Endothelial cell (in vitro differentiated cells): ENCODE data around the gene USP48. TPM values are rescaled to one million over a fixed set of nuclear protein-coding genes. Genes with fewer than 3 reads are reported as not detected.
A peak's percentile ranks its signal among the peaks of the same experiment; 100 is the strongest.

Experiments used
- DNase-seq: peaks from one replicate; pipeline ENCODE4 v3.0.0; 2021; ENCODE audit warnings: low spot score
- H3K27ac Mint-ChIP-seq: one replicate; pipeline ENCODE4 v1.8.0; 2021; ENCODE audit warnings: mixed read lengths, inconsistent platforms; ENCODE audit not compliant: unreplicated experiment
- H3K27me3 Mint-ChIP-seq: one replicate; pipeline ENCODE4 v1.8.0; 2021; ENCODE audit warnings: mild to moderate bottlenecking, moderate library complexity, mixed read lengths, inconsistent platforms; ENCODE audit not compliant: unreplicated experiment
- H3K36me3 Mint-ChIP-seq: one replicate; pipeline ENCODE4 v1.8.0; 2021; ENCODE audit warnings: mild to moderate bottlenecking, low read depth, mixed read lengths, inconsistent platforms; ENCODE audit not compliant: unreplicated experiment
- H3K4me1 Mint-ChIP-seq: one replicate; pipeline ENCODE4 v1.8.0; 2021; ENCODE audit warnings: mild to moderate bottlenecking, mixed read lengths, inconsistent platforms; ENCODE audit not compliant: unreplicated experiment
- H3K4me3 Mint-ChIP-seq: one replicate; pipeline ENCODE4 v1.8.0; 2021; ENCODE audit warnings: mild to moderate bottlenecking, mixed read lengths, inconsistent platforms; ENCODE audit not compliant: unreplicated experiment
- H3K9me3 Mint-ChIP-seq: one replicate; pipeline ENCODE4 v1.8.0; 2021; ENCODE audit warnings: mixed read lengths, inconsistent platforms; ENCODE audit not compliant: unreplicated experiment
- CTCF ChIP-seq: fragments of 200-600 bp; sonication (generic); IDR thresholded peaks from one replicate; pipeline ENCODE4 v1.5.0; 2021; ENCODE audit warnings: antibody characterized with exemption; ENCODE audit not compliant: unreplicated experiment
- total RNA-seq: library from RNA; stranded (reverse); fragmentation: NEBNext Ultra II Directional; extraction: Animal tissue kit (Norgen Biotek cat#: 25700); gene quantifications from one replicate; pipeline ENCODE4 v1.2.1, GENCODE V29; 2021; ENCODE audit not compliant: unreplicated experiment

The USP48 gene
- total RNA-seq, 1 donor from 2014 or later: 57.9 TPM

- Mint-ChIP-seq H3K9me3 (no peaks in the 10 kb centered on the region), H3K4me3 (no peak overlapping the region), H3K36me3 (no peaks in the 10 kb centered on the region), H3K4me1 (no peaks in the 10 kb centered on the region), H3K27ac (no peak overlapping the region), H3K27me3 (peaks cover 21% of the 10 kb centered on the region)
- no peak for TF ChIP-seq CTCF
- DNase-seq: no peak
Measured at GRCh38 chr1:21664806-21665588, 118.0 kb downstream of the USP48 start.

DNA sequence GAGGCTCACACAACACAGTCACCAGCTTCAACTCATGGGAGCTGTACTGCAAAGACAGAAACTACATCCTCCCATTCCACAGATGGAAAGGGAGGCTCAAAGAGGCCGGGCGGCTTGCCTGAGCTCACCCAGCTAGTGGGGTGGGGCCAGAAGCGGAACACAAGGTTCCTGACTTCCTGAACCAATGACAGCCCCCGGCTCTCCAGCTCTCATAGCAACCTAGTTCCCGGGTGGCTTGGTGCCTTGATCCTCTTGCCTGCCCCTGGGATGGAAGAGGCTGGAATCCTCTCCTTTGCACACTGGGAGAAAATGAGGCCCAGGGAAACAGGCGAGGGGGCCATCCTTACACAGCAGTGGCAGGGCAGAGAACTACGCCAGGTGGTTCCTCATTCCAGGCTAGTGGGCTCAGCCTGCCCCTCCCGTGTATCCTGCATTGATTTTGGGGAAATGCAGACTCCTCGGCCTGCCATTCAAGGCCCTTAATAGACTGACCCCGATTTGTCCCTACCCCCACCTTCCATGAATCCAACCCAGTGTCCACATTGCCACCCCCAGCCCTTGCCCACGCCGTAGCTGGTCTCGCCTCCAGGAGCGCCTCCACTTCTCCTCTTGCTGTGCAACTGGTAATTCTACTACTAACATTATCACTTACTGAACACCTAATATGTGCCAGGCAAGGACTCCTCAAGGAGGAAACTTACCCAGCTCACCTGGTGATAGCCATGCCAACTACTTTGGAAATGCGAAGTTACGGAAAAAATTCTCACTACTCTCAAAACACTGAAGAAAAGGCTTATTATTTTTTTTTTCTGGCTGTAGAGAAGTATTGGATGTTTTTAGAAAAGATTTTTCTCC lies 118.8 kb downstream of the USP48 start:
- no peak for DNase-seq
- no peaks in the 10 kb centered on the region for H3K4me1 Mint-ChIP-seq
- no peak overlapping the region for H3K4me3 Mint-ChIP-seq
- H3K36me3 Mint-ChIP-seq: no peaks in the 10 kb centered on the region
- TF ChIP-seq CTCF: no peak
- no peaks in the 10 kb centered on the region for H3K9me3 Mint-ChIP-seq
- H3K27ac Mint-ChIP-seq: peak overlapping the region; percentile 52
- H3K27me3 Mint-ChIP-seq: peaks cover 26% of the 10 kb centered on the region

DNA sequence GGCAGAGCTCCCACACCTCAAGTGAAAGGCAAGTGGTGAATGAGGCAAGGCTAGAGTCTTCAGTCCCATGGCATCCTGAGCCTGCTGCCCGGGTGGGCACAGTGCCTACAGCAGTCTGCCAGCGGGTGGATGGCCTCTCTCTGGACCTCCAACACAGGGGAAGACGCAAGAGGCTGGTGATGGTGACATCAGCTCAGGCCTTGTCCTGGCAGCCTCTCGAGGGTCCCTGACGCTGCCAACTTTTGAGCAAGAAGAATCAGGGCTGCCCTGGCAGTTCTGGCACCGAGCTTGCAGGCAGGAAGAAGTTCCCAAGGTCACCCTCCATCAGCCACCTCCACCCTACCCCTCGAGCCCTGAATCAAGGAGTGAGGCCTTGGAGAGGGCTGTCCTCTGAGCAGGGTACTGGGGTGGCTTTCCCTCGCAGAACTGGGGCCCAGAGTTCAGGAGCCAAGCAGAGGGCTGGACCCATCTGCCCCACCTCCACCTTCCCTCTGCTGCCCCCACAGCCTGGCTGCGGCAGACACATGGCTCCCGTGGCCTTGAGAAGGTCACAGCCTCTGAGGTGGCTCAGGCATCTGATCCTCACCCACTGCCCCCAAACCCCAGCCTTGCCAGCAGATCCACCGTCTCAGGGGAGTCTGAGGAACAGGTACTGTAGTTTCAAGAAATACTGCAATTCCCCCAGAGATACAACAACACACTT lies 119.5 kb downstream of the USP48 start:
- no peaks in the 10 kb centered on the region for H3K4me1 Mint-ChIP-seq
- H3K4me3 Mint-ChIP-seq: no peak overlapping the region
- no peak overlapping the region for H3K27ac Mint-ChIP-seq
- H3K9me3 Mint-ChIP-seq: no peaks in the 10 kb centered on the region
- no peaks in the 10 kb centered on the region for H3K36me3 Mint-ChIP-seq
- DNase-seq: no peak
- H3K27me3 Mint-ChIP-seq: peaks cover 26% of the 10 kb centered on the region
- no peak for TF ChIP-seq CTCF

DNA sequence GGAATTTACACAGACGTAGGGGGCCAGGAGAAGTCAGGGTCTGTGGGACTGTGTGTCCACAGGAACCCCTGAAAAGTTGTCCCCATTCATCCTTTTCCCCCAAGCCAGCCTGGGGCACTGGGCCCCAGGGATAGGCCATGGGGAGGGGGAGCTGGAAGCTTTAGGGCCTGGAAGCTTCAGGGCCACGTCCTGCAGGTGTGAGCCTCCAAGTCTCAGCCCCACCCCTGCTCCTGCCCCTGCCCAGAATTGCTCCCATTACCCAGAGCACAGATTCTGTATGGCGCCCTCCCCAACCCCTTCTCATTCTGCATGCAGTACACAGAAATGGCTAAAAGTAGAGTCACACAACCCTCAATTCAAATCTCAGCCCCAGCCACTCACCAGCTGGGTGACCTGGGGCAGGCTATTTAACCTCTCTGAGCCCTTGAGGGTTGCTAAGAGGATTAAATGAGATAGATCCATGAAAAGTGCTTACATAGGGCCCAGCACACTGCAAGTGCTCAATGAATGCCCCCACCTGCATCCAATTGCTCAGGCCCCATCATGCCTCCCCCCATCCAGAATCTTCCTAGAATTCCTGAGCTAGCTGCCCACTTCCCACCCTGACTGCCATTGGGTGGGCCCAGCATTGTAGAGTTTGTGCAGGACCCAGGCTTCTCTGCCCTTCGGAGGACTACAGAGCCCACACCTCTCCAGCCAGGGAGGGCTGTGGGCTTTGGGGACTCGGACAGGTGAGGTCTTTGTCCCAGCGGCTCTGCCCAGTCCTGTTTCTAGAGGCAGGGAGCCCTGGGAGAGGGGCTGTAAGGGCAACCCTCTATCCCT lies 120.3 kb downstream of the USP48 start:
- no peaks in the 10 kb centered on the region for H3K36me3 Mint-ChIP-seq
- no peak for DNase-seq
- H3K4me3 Mint-ChIP-seq: no peak overlapping the region
- no peaks in the 10 kb centered on the region for H3K4me1 Mint-ChIP-seq
- peaks cover 26% of the 10 kb centered on the region for H3K27me3 Mint-ChIP-seq
- TF ChIP-seq CTCF: no peak
- no peak overlapping the region for H3K27ac Mint-ChIP-seq
- H3K9me3 Mint-ChIP-seq: no peaks in the 10 kb centered on the region
